IgD-negative memory B cell (primary cell): ENCODE data around the gene DNASE1L1. TPM values are rescaled to one million over a fixed set of nuclear protein-coding genes. Genes with fewer than 3 reads are reported as not detected.

Experiments
- H3K27ac Mint-ChIP-seq, 3 donors: one replicate each; pipeline ENCODE4 v1.8.0; 2020 to 2022; ENCODE audit warnings: mild to moderate bottlenecking in 3 of 3, mixed read lengths in 3 of 3, moderate library complexity in 1 of 3
- H3K27me3 Mint-ChIP-seq: one replicate; pipeline ENCODE4 v1.8.0; 2021; ENCODE audit warnings: mixed read lengths
- H3K36me3 Mint-ChIP-seq: one replicate; pipeline ENCODE4 v1.8.0; 2020; ENCODE audit warnings: mild to moderate bottlenecking, mixed read lengths
- H3K4me1 Mint-ChIP-seq, 3 donors: one replicate each; pipeline ENCODE4 v1.8.0; 2020 to 2022; ENCODE audit warnings: mixed read lengths in 3 of 3, mild to moderate bottlenecking in 1 of 3
- H3K4me3 Mint-ChIP-seq, 4 donors: one replicate each; pipeline ENCODE4 v1.8.0; 2020 to 2022; ENCODE audit warnings: mild to moderate bottlenecking in 4 of 4, mixed read lengths in 4 of 4, moderate library complexity in 3 of 4
- H3K9me3 Mint-ChIP-seq, 3 donors: one replicate each; pipeline ENCODE4 v1.8.0; 2020 to 2021; ENCODE audit warnings: mixed read lengths in 3 of 3, mild to moderate bottlenecking in 1 of 3
- polyA plus RNA-seq: library from polyadenylated mRNA; unstranded; fragments of 300-500 nt; fragmentation: Illumina TruSeq; gene quantifications from one replicate; pipeline ENCODE4 v1.2.3, GENCODE V29; 2021

Gene DNASE1L1
- polyA plus RNA-seq = 29.4 TPM

GRCh38 chrX:154409222-154409871, at the start of gene DNASE1L1:
Gene DNASE1L1 (minus strand): TSS chrX:154409254. CDS start chrX:154405568, 3,686 bp downstream.
- no peaks in the 10 kb centered on the region for H3K9me3 Mint-ChIP-seq
- H3K4me1 Mint-ChIP-seq = peaks cover 8 to 10% (median 9%) of the 10 kb centered on the region in 3 donors
- H3K27ac Mint-ChIP-seq = peak within 1 kb of the TSS in 2 of 3 donors; percentile 53 to 86
- H3K27me3 Mint-ChIP-seq = no peaks in the 10 kb centered on the region
- H3K36me3 Mint-ChIP-seq = peaks cover 2% of the 10 kb centered on the region
- H3K4me3 Mint-ChIP-seq = peak within 1 kb of the TSS; percentile 75 to 85 (median 80)

- peak within 1 kb of the TSS; percentile 91 to 97 (median 94) for H3K4me3 Mint-ChIP-seq
- H3K27me3 Mint-ChIP-seq = peaks cover under 1% of the 10 kb centered on the region
- no peaks in the 10 kb centered on the region for H3K9me3 Mint-ChIP-seq
- H3K4me1 Mint-ChIP-seq = peaks cover 0 to 8% (median 6%) of the 10 kb centered on the region in 3 donors
- H3K36me3 Mint-ChIP-seq = peaks cover 3% of the 10 kb centered on the region
- peak within 1 kb of the TSS in 2 of 3 donors; percentile 77 to 95 for H3K27ac Mint-ChIP-seq
Measured at GRCh38 chrX:154458116-154458953, 49.3 kb upstream of the DNASE1L1 start, which contains the start of gene PLXNA3. Gene PLXNA3 (plus strand): TSS chrX:154458281. CDS start chrX:154460184, 1,903 bp downstream.

- H3K27ac Mint-ChIP-seq = peak overlapping the region in 2 of 3 donors; percentile 77 to 95
Measured at GRCh38 chrX:154457491-154458115, 48.5 kb upstream of the DNASE1L1 start.

GRCh38 chrX:154452823-154453222, 43.8 kb upstream of the DNASE1L1 start:
- H3K36me3 Mint-ChIP-seq = peaks cover 6% of the 10 kb centered on the region
- no peaks in the 10 kb centered on the region for H3K9me3 Mint-ChIP-seq

More at GRCh38 chrX:154457491-154458115, 48.5 kb upstream of the DNASE1L1 start:
- H3K36me3 Mint-ChIP-seq = peaks cover 4% of the 10 kb centered on the region
- H3K4me3 Mint-ChIP-seq = peak overlapping the region; percentile 91 to 97 (median 94)
- peaks cover 0 to 7% (median 6%) of the 10 kb centered on the region in 3 donors for H3K4me1 Mint-ChIP-seq
- peaks cover 3% of the 10 kb centered on the region for H3K27me3 Mint-ChIP-seq
- no peaks in the 10 kb centered on the region for H3K9me3 Mint-ChIP-seq

GRCh38 chrX:154450312-154450711, 41.3 kb upstream of the DNASE1L1 start:
- H3K4me1 Mint-ChIP-seq = no peaks in the 10 kb centered on the region
- no peak overlapping the region for H3K4me3 Mint-ChIP-seq
- peaks cover 3% of the 10 kb centered on the region for H3K27me3 Mint-ChIP-seq

More at GRCh38 chrX:154452823-154453222, 43.8 kb upstream of the DNASE1L1 start:
- Mint-ChIP-seq H3K4me3 (no peak overlapping the region), H3K4me1 (peaks cover 0 to 3% (median 3%) of the 10 kb centered on the region in 3 donors), H3K27ac (no peak overlapping the region), H3K27me3 (peaks cover 3% of the 10 kb centered on the region)

GRCh38 chrX:154449618-154450017, 40.6 kb upstream of the DNASE1L1 start:
- no peaks in the 10 kb centered on the region for H3K4me1 Mint-ChIP-seq
- peaks cover 3% of the 10 kb centered on the region for H3K36me3 Mint-ChIP-seq
- no peak overlapping the region for H3K27ac Mint-ChIP-seq
- H3K27me3 Mint-ChIP-seq = peaks cover 3% of the 10 kb centered on the region
- H3K4me3 Mint-ChIP-seq = no peak overlapping the region
- no peaks in the 10 kb centered on the region for H3K9me3 Mint-ChIP-seq

More at GRCh38 chrX:154450312-154450711, 41.3 kb upstream of the DNASE1L1 start:
- Mint-ChIP-seq H3K27ac (no peak overlapping the region), H3K9me3 (no peaks in the 10 kb centered on the region), H3K36me3 (peaks cover 3% of the 10 kb centered on the region)

GRCh38 chrX:154448484-154448883, 39.4 kb upstream of the DNASE1L1 start:
- peaks cover 0 to 2% (median 0%) of the 10 kb centered on the region in 3 donors for H3K4me1 Mint-ChIP-seq
- H3K27me3 Mint-ChIP-seq = peaks cover 3% of the 10 kb centered on the region
- peaks cover 3% of the 10 kb centered on the region for H3K36me3 Mint-ChIP-seq
- H3K27ac Mint-ChIP-seq = no peak overlapping the region
- H3K4me3 Mint-ChIP-seq = no peak overlapping the region
- H3K9me3 Mint-ChIP-seq = no peaks in the 10 kb centered on the region

GRCh38 chrX:154446430-154446829, 37.4 kb upstream of the DNASE1L1 start:
- Mint-ChIP-seq H3K27me3 (no peaks in the 10 kb centered on the region), H3K27ac (peak overlapping the region in 1 of 3 donors; percentile 25), H3K9me3 (no peaks in the 10 kb centered on the region), H3K36me3 (no peaks in the 10 kb centered on the region), H3K4me3 (peak overlapping the region in 1 of 4 donors; percentile 39), H3K4me1 (peaks cover 0 to 2% (median 0%) of the 10 kb centered on the region in 3 donors)

- H3K36me3 Mint-ChIP-seq = no peaks in the 10 kb centered on the region
- no peaks in the 10 kb centered on the region for H3K9me3 Mint-ChIP-seq
- peak overlapping the region in 3 of 4 donors; percentile 30 to 63 (median 39) for H3K4me3 Mint-ChIP-seq
- no peak overlapping the region for H3K27ac Mint-ChIP-seq
- H3K4me1 Mint-ChIP-seq = peaks cover 0 to 2% (median 0%) of the 10 kb centered on the region in 3 donors
- no peaks in the 10 kb centered on the region for H3K27me3 Mint-ChIP-seq
Measured at GRCh38 chrX:154445776-154446175, 36.7 kb upstream of the DNASE1L1 start.

- Mint-ChIP-seq H3K27ac (peak overlapping the region in 1 of 3 donors; percentile 46), H3K36me3 (no peaks in the 10 kb centered on the region), H3K4me3 (peak overlapping the region; percentile 17 to 80 (median 46)), H3K9me3 (no peaks in the 10 kb centered on the region), H3K27me3 (no peaks in the 10 kb centered on the region), H3K4me1 (peaks cover 0 to 2% (median 0%) of the 10 kb centered on the region in 3 donors)
Measured at GRCh38 chrX:154444755-154445246, 35.7 kb upstream of the DNASE1L1 start.

- H3K4me1 Mint-ChIP-seq = peaks cover 0 to 2% (median 0%) of the 10 kb centered on the region in 3 donors
Measured at GRCh38 chrX:154443992-154444754, 35.1 kb upstream of the DNASE1L1 start, which contains the start of gene FAM50A. Gene FAM50A (plus strand): TSS chrX:154444141. CDS start chrX:154444236, 95 bp downstream.

GRCh38 chrX:154443479-154443910, 34.4 kb upstream of the DNASE1L1 start:
- Mint-ChIP-seq H3K4me3 (peak overlapping the region; percentile 52 to 85 (median 79)), H3K9me3 (no peaks in the 10 kb centered on the region), H3K27ac (peak overlapping the region; percentile 40 to 93 (median 93)), H3K4me1 (peaks cover 0 to 2% (median 0%) of the 10 kb centered on the region in 3 donors), H3K36me3 (no peaks in the 10 kb centered on the region), H3K27me3 (no peaks in the 10 kb centered on the region)

More at GRCh38 chrX:154443992-154444754, 35.1 kb upstream of the DNASE1L1 start, which contains the start of gene FAM50A:
- Mint-ChIP-seq H3K36me3 (no peaks in the 10 kb centered on the region), H3K9me3 (no peaks in the 10 kb centered on the region), H3K4me3 (peak within 1 kb of the TSS; percentile 72 to 85 (median 79)), H3K27ac (peak within 1 kb of the TSS; percentile 40 to 93 (median 93)), H3K27me3 (no peaks in the 10 kb centered on the region)

- H3K4me1 Mint-ChIP-seq = peaks cover 0 to 4% (median 2%) of the 10 kb centered on the region in 3 donors
- no peaks in the 10 kb centered on the region for H3K9me3 Mint-ChIP-seq
- peak overlapping the region in 1 of 3 donors; percentile 84 for H3K27ac Mint-ChIP-seq
- no peaks in the 10 kb centered on the region for H3K27me3 Mint-ChIP-seq
- peak overlapping the region in 1 of 4 donors; percentile 20 for H3K4me3 Mint-ChIP-seq
- no peaks in the 10 kb centered on the region for H3K36me3 Mint-ChIP-seq
Measured at GRCh38 chrX:154441984-154442707, 33.1 kb upstream of the DNASE1L1 start.
